GM21367 (cell line): ENCODE results near the gene AASS.

Experiments
- ATAC-seq: cut with Tn5 transposase; IDR thresholded peaks from one replicate; pipeline ENCODE4 v1.9.1; 2021; ENCODE audit not compliant: unreplicated experiment

Gene AASS

DNA sequence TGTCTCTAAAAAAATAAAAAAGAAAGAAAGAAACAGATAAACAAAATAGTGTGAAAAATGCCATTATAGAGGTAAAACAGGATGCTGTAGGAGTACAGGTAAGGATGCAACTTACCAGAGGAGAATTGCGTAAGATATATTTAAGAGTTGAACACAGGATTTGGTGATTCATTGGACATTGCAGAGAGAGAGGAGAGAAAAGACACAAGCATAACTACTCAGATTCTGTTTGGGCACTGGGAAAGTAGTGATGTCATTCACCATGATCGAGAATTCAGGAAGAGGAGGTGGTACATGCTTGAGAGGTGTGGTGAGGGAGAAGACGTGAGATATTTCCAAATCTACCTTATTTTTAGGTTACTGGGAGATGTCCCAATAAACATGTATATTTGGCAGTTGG is 97.6 kb downstream of the AASS start:
- ATAC-seq: no peak

DNA sequence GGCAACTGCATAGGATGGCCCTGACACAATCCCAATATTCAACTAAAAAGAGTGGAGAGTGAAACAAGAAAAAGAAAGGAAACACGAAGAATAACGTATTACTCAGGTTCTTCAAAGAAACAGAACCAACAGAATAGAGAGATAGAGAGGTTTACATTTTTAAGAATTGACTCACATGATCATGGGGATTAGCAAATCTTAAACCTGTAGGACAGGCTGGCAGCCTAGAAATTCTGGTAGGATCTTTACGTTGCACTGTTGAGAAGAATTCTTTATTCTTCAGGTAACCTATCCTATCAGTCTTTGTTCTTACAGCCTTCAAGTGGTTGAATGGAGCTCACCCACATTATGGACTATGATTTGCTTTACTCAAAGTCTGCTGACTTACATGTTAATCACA is 103.9 kb downstream of the AASS start:
- no peak for ATAC-seq

DNA sequence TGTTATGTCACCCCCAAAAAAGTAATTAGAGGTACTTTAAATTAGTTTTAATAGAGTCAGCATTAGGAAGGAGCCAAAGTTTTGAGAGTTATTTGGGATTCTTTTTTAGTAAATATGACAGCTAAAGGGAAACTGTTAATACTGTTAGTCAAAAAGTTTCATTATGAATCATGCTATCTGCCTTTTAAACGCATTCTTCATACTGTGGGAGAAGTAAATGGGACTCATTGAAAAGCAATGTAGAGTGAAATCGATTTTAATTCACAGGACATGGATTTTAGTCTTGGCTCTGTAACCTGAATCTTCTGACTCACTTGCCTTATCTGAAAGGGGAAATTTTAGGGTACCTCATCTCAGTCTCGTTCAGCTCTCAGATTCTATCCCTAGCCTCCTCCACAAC is 105.1 kb downstream of the AASS start:
- ATAC-seq: no peak

DNA sequence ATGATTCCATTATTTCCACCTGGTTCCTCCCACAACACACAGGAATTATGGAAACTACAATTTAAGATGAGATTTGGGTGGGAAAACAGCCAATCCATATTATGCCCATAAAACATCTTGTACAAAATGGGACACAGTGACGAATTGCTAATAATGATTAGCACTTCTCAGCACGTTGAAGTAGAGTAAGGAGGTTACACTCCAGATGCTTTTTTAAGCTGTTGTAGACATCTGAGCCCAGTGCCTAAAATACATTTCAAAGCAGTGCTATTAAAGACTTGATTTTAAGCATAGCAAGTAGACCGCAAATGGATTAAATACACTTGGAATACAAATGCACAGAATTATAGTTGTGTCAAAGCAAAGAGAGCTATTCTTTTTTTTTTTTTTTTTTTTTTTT is 105.9 kb downstream of the AASS start:
- no peak for ATAC-seq

DNA sequence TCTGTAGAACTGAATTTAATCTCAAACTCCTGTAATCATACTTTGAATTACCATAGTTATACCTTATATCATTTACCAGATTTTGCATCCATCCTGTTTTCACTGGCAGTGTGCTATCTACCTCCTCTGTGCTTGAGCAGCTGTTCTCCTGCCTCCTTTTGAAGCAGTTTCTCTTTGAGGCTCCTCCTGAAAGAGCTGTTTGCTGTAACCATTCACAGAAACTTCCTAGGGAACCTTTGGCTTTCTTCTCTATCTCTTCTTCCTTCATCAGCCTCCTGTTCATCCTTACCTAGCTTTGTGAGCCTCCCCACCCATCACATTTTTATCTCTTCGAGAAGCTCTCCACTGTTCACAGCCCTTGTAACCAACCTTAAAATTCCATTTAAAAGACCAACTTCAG is 108.2 kb downstream of the AASS start:
- ATAC-seq: no peak

DNA sequence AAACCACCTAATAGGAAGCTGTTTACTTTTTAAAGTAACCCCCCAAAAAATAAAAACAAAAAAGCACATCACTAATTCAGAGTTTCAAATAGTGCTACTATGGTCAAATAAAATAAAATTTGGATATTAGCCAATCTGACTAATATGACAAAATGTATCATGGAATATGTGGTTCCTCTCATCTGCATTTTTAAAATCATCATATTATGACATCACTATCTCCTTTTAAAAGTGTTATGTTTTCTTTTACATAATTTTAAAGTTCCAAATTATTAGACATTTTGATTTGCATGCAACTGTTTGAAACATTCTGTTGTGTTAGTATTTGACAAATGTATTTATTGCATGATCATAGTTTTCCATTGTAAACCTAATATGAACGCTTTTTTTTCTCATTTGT is 110.4 kb downstream of the AASS start:
- no peak for ATAC-seq

DNA sequence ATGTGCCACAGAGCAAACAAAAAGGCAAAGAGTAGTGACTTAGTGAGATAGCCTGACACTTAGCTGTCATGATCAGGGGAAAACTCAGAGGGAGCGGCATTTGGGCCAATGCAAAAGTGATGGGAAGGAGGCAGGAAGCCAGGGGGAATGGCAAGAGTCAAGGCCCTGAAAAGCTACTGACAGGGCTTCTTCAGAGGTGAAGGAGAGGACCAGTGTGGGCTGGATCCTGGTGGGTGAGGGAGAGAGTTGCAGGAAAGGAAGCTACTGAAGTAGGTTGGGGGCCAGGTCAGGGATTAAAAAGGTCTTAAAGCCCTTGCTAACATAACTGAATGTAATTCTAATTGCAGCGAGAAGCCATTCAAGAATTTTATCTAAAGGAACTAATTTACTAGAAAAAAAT is 117.0 kb downstream of the AASS start:
- ATAC-seq: no peak
